ENCODE results near the gene TOM1.

- TF ChIP-seq, protein P1, sequence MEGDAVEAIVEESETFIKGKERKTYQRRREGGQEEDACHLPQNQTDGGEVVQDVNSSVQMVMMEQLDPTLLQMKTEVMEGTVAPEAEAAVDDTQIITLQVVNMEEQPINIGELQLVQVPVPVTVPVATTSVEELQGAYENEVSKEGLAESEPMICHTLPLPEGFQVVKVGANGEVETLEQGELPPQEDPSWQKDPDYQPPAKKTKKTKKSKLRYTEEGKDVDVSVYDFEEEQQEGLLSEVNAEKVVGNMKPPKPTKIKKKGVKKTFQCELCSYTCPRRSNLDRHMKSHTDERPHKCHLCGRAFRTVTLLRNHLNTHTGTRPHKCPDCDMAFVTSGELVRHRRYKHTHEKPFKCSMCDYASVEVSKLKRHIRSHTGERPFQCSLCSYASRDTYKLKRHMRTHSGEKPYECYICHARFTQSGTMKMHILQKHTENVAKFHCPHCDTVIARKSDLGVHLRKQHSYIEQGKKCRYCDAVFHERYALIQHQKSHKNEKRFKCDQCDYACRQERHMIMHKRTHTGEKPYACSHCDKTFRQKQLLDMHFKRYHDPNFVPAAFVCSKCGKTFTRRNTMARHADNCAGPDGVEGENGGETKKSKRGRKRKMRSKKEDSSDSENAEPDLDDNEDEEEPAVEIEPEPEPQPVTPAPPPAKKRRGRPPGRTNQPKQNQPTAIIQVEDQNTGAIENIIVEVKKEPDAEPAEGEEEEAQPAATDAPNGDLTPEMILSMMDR (IDR thresholded peaks at IDR 0.05), result no peak
- no peak for TF ChIP-seq POLR2A (IDR thresholded peaks at IDR 0.05)
These were observed 49.5 kb upstream of the TOM1 start for GRCh38 chr22:35250156-35250555.

Data from transverse colon (tissue), 3 donors.